ENCODE results near the gene HPCAL1. TPM values are rescaled to one million over a fixed set of nuclear protein-coding genes. Genes with fewer than 3 reads are reported as not detected.
A peak's percentile ranks its signal among the peaks of the same experiment; 100 is the strongest.
"Not testable (repeated sequence)": the region's sequence is repeated elsewhere in the genome, so short reads cannot be mapped to it uniquely, and the experiment has no call there.

HPCAL1 gene
- total RNA-seq, 1 donor from 2014 or later: 3.7 TPM

DNA sequence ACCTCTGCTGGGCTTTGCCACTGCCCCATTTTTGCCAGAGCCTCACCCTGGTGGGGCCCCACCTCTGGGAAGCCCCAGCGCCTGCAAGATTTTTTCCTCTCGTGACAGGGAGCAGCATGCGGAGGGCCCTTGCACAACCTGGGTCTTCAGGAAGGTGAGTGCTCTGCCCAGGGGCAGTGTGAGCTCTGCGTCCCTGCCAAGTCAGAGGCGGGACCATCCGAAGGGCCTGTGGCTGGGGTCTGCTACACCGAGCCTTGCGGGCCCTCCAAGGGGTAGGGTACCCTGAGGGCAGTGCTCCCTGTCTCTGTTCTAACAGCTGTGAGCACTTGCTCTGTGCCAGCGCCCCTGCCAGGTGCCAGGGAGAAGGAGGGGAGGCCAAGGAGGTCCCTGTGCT lies 151.2 kb downstream of the HPCAL1 start:
- H3K27me3 Mint-ChIP-seq (ENCODE audit: insufficient read depth, low read depth): peaks cover 3% of the 10 kb centered on the region
- peak overlapping the region; percentile 86 for H3K27ac Mint-ChIP-seq
- Histone ChIP-seq H3K9me3 (ENCODE audit: low read depth) (no peaks in the 10 kb centered on the region), H3K27ac (no peak overlapping the region), H3K4me2 (peak overlapping the region; percentile 38), H4K20me1 (ENCODE audit: low read depth) (no peaks in the 10 kb centered on the region), H3K27me3 (peaks cover 15% of the 10 kb centered on the region), H3K79me2 (ENCODE audit: low read depth) (no peaks in the 10 kb centered on the region), H3K36me3 (no peaks in the 10 kb centered on the region), H3K4me1 (peaks cover 19% of the 10 kb centered on the region), H3F3A (ENCODE audit: low read depth) (peaks cover 12% of the 10 kb centered on the region), H3K4me3 (no peak overlapping the region), H3K9ac (no peak overlapping the region), H2AFZ (replicated peaks) (no peak overlapping the region)
- TF ChIP-seq EZH2 (IDR thresholded peaks at IDR 0.05) (no peak), EZH2phosphoT487 (IDR thresholded peaks at IDR 0.05) (no peak)
- TF ChIP-seq, protein P1, sequence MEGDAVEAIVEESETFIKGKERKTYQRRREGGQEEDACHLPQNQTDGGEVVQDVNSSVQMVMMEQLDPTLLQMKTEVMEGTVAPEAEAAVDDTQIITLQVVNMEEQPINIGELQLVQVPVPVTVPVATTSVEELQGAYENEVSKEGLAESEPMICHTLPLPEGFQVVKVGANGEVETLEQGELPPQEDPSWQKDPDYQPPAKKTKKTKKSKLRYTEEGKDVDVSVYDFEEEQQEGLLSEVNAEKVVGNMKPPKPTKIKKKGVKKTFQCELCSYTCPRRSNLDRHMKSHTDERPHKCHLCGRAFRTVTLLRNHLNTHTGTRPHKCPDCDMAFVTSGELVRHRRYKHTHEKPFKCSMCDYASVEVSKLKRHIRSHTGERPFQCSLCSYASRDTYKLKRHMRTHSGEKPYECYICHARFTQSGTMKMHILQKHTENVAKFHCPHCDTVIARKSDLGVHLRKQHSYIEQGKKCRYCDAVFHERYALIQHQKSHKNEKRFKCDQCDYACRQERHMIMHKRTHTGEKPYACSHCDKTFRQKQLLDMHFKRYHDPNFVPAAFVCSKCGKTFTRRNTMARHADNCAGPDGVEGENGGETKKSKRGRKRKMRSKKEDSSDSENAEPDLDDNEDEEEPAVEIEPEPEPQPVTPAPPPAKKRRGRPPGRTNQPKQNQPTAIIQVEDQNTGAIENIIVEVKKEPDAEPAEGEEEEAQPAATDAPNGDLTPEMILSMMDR (IDR thresholded peaks at IDR 0.05): no peak
- H3K36me3 Mint-ChIP-seq: peaks cover 4% of the 10 kb centered on the region
- no peak overlapping the region for H3K4me3 Mint-ChIP-seq
- H3K4me1 Mint-ChIP-seq: peaks cover 36% of the 10 kb centered on the region
- no peak for DNase-seq (ENCODE audit: low spot score)
- H3K9me3 Mint-ChIP-seq: no peaks in the 10 kb centered on the region

DNA sequence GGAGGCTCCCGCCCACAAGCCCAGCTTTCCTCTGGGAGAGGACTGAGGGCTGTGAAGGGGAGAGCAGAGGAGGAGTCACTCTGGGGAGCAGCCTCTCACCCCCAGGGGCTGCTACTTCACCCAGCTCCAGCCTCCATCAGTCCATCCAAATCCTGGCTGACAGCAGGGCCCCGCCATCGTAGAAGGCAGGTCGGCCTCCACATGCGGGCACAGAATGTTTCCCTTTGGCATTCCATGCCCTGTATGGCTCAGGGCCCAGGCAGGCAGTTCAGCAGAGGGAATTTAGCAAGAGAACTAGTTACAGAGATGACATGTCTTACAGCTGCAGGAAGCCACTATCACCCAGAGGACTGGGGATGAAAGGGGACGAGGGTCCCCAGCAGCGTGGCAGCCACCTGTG lies 151.8 kb downstream of the HPCAL1 start:
- peaks cover 4% of the 10 kb centered on the region for H3K36me3 Mint-ChIP-seq
- H3K9me3 Mint-ChIP-seq: no peaks in the 10 kb centered on the region
- H3F3A ChIP-seq (ENCODE audit: low read depth): peaks cover 9% of the 10 kb centered on the region
- H3K79me2 ChIP-seq (ENCODE audit: low read depth): no peaks in the 10 kb centered on the region
- no peak overlapping the region for H3K4me3 Mint-ChIP-seq
- no peak overlapping the region for H2AFZ ChIP-seq (replicated peaks)
- no peak overlapping the region for H3K27ac ChIP-seq
- H3K9ac ChIP-seq: no peak overlapping the region
- no peak overlapping the region for H3K4me3 ChIP-seq
- peaks cover 33% of the 10 kb centered on the region for H3K4me1 Mint-ChIP-seq
- peaks cover 10% of the 10 kb centered on the region for H3K27me3 ChIP-seq
- H3K4me2 ChIP-seq: no peak overlapping the region
- TF ChIP-seq, protein P1 (IDR thresholded peaks at IDR 0.05): no peak
- no peak for TF ChIP-seq EZH2phosphoT487 (IDR thresholded peaks at IDR 0.05)
- no peak for TF ChIP-seq EZH2 (IDR thresholded peaks at IDR 0.05)
- peaks cover 14% of the 10 kb centered on the region for H3K4me1 ChIP-seq
- H3K36me3 ChIP-seq: no peaks in the 10 kb centered on the region
- no peaks in the 10 kb centered on the region for H4K20me1 ChIP-seq (ENCODE audit: low read depth)
- H3K9me3 ChIP-seq (ENCODE audit: low read depth): no peaks in the 10 kb centered on the region
- H3K27ac Mint-ChIP-seq: peak overlapping the region; percentile 90
- H3K27me3 Mint-ChIP-seq (ENCODE audit: insufficient read depth, low read depth): peaks cover 4% of the 10 kb centered on the region
- no peak for DNase-seq (ENCODE audit: low spot score)

DNA sequence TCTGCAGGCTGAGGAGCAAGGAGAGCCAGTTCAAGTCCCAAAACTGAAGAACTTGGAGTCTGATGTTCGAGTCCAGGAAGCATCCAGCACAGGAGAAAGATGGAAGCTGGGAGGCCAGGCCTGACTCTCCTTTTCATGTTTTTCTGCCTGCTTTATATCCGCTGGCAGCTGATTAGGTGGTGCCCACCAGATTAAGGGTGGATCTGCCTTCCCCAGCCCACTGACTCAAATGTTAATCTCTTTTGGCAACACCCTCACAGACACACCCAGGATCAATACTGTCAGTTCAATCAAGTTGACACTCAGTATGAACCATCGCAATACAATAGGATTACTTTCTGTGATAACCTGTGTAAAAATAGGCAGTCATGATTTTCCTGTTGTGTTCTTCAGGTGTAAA lies 154.5 kb downstream of the HPCAL1 start:
- not testable (repeated sequence) for DNase-seq (ENCODE audit: low spot score); H3K36me3 Mint-ChIP-seq; H3K27ac Mint-ChIP-seq; H3K9me3 Mint-ChIP-seq; H3K4me2 ChIP-seq; H4K20me1 ChIP-seq (ENCODE audit: low read depth); H3K9me3 ChIP-seq (ENCODE audit: low read depth); H3K4me3 ChIP-seq; H3K27me3 ChIP-seq; H3K4me3 Mint-ChIP-seq; H3F3A ChIP-seq (ENCODE audit: low read depth); H2AFZ ChIP-seq (replicated peaks); H3K27ac ChIP-seq; H3K36me3 ChIP-seq; H3K9ac ChIP-seq; H3K79me2 ChIP-seq (ENCODE audit: low read depth)
- H3K4me1 ChIP-seq: peaks cover 11% of the 10 kb centered on the region
- H3K4me1 Mint-ChIP-seq: peaks cover 19% of the 10 kb centered on the region
- peaks cover 11% of the 10 kb centered on the region for H3K27me3 Mint-ChIP-seq (ENCODE audit: insufficient read depth, low read depth)

DNA sequence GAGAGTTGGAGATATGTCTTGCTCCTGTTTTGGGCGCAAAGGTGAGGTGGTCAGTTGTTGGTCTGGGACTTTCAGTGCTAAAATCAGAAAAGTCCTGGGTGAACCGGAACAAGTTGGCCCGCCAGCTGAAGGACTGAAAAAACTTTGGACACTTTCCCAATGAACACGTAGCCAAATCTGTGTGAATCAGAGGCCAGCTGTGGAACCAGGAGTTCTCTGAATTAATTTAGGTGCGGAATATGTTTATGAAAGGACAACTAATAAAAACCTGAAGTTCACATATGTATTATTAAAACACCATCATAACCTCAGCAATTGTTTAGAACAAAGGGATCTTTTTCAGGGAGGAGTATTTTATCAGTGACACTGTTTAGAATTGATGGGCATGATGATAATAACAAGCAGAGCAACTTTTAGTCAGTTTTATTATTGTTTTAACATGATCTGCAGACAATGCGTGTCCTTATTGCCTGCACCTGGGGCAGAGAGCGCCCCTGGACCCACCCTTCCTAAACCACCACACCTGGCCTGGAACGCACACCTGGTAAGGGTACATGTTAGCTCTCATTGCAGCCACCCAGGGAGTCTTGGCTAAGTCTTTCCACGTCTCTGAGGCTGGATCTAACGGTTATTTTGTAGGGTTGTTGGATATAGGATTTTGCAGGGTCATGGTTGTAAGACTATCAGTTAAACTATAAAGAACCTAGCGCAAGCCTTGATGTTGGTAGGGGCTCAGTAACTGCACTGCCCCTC lies 155.3 kb downstream of the HPCAL1 start:
- no peaks in the 10 kb centered on the region for H3K36me3 Mint-ChIP-seq
- Histone ChIP-seq H2AFZ (replicated peaks) (no peak overlapping the region), H3K4me2 (no peak overlapping the region)

More for the DNA sequence above, 155.3 kb downstream of the HPCAL1 start:
- Mint-ChIP-seq H3K4me1 (peaks cover 19% of the 10 kb centered on the region), H3K27me3 (ENCODE audit: insufficient read depth, low read depth) (peaks cover 14% of the 10 kb centered on the region), H3K9me3 (no peaks in the 10 kb centered on the region), H3K27ac (no peak overlapping the region), H3K4me3 (no peak overlapping the region)
- H3K27me3 ChIP-seq: no peaks in the 10 kb centered on the region
- no peaks in the 10 kb centered on the region for H3K36me3 ChIP-seq
- peaks cover 11% of the 10 kb centered on the region for H3K4me1 ChIP-seq
- H3K9ac ChIP-seq: no peak overlapping the region
- H3K4me3 ChIP-seq: no peak overlapping the region
- DNase-seq (ENCODE audit: low spot score): no peak
- TF ChIP-seq EZH2phosphoT487 (IDR thresholded peaks at IDR 0.05): no peak
- TF ChIP-seq, protein P1 (IDR thresholded peaks at IDR 0.05): no peak
- TF ChIP-seq EZH2 (IDR thresholded peaks at IDR 0.05): no peak
- no peaks in the 10 kb centered on the region for H3K9me3 ChIP-seq (ENCODE audit: low read depth)
- H4K20me1 ChIP-seq (ENCODE audit: low read depth): no peaks in the 10 kb centered on the region
- H3K27ac ChIP-seq: no peak overlapping the region
- H3K79me2 ChIP-seq (ENCODE audit: low read depth): no peaks in the 10 kb centered on the region
- peaks cover 6% of the 10 kb centered on the region for H3F3A ChIP-seq (ENCODE audit: low read depth)

Data from neural progenitor cell (in vitro differentiated cells).